SK-N-SH (cell line): ENCODE measurements around the gene CR1. TPM values are rescaled to one million over a fixed set of nuclear protein-coding genes. Genes with fewer than 3 reads are reported as not detected.

Experiments used
- CTCF ChIA-PET: fragments of 300-600, 350-600 bp; formaldehyde crosslinking; extraction: SDS; loops from one replicate; lab custom pipeline; 2021; lab: Yijun Ruan, JAX
- POLR2A ChIA-PET: fragments of 350-600 bp; sonication (Branson Sonifier 250); formaldehyde crosslinking; extraction: SDS; loops from one replicate; lab custom pipeline; 2020; ENCODE audit warnings: antibody characterized with exemption, inconsistent platforms; lab: Yijun Ruan, JAX
- DNase-seq: peaks from one replicate; pipeline ENCODE4 v3.0.0; 2012
- H2AFZ ChIP-seq: fragments of 200-600 bp; sonication (generic); 2 replicates; pipeline ENCODE4 v1.8.1; 2016; ENCODE audit warnings: antibody characterized with exemption, mild to moderate bottlenecking, low read depth
- H3F3A ChIP-seq: fragments of 200-600 bp; sonication (generic); replicated peaks from 2 replicates; pipeline ENCODE3; 2016; ENCODE audit warnings: antibody characterized with exemption, mild to moderate bottlenecking; ENCODE audit not compliant: insufficient read depth
- H3K27ac ChIP-seq, 2 experiments: fragments of 200-500 bp in 1 of 2; fragments of 200-600 bp in 1 of 2; sonication (Bioruptor generic) in 1 of 2; sonication (generic), shearing (Covaris generic) in 1 of 2; 2 replicates each; pipeline versions ENCODE4 v1.5.1 to v1.6.1; 2014 to 2016; ENCODE audit warnings: low read depth in 2 of 2, inconsistent platforms in 1 of 2, low read length in 1 of 2, mild to moderate bottlenecking in 1 of 2, mixed read lengths in 1 of 2
- H3K27me3 ChIP-seq: fragments of 200-600 bp; sonication (generic), shearing (Covaris generic); 2 replicates; pipeline ENCODE4 v1.6.1; 2016; ENCODE audit warnings: mixed run types; ENCODE audit not compliant: insufficient read depth
- H3K36me3 ChIP-seq, 2 experiments: fragments of 200-500 bp in 1 of 2; fragments of 200-600 bp in 1 of 2; sonication (Bioruptor generic) in 1 of 2; sonication (generic) in 1 of 2; replicated peaks in 1 of 2; 2 replicates each; pipeline versions ENCODE3 to v1.5.1; 2014 to 2016; ENCODE audit warnings: low read length in 1 of 2, mild to moderate bottlenecking in 1 of 2; ENCODE audit not compliant: insufficient read depth in 2 of 2, control insufficient read depth in 1 of 2
- H3K4me1 ChIP-seq, 2 experiments: fragments of 200-500 bp in 1 of 2; fragments of 200-600 bp in 1 of 2; sonication (Bioruptor generic) in 1 of 2; sonication (generic), shearing (Covaris generic) in 1 of 2; 2 replicates each; pipeline versions ENCODE4 v1.5.1 to v1.6.1; 2014 to 2016; ENCODE audit warnings: low read depth in 1 of 2, low read length in 1 of 2, mixed run types in 1 of 2; ENCODE audit not compliant: insufficient read depth in 2 of 2, control insufficient read depth in 1 of 2
- H3K4me2 ChIP-seq: fragments of 200-600 bp; sonication (generic), shearing (Covaris generic); 2 replicates; pipeline ENCODE4 v1.6.1; 2017; ENCODE audit warnings: mixed run types
- H3K4me3 ChIP-seq, 2 experiments: fragments of 200-500 bp in 1 of 2; fragments of 200-600 bp in 1 of 2; sonication (Bioruptor generic) in 1 of 2; sonication (generic), shearing (Covaris generic) in 1 of 2; 2 replicates each; pipeline versions ENCODE4 v1.5.1 to v1.8.1; 2014 to 2016; ENCODE audit warnings: low read depth in 2 of 2, inconsistent platforms in 1 of 2, low read length in 1 of 2, mild to moderate bottlenecking in 1 of 2, mixed read lengths in 1 of 2, moderate library complexity in 1 of 2
- H3K79me2 ChIP-seq: fragments of 200-600 bp; sonication (generic); 2 replicates; pipeline ENCODE4 v1.8.1; 2017; ENCODE audit warnings: mild to moderate bottlenecking; ENCODE audit not compliant: insufficient read depth
- H3K9ac ChIP-seq: fragments of 200-600 bp; sonication (generic); 2 replicates; pipeline ENCODE4 v1.6.1; 2017; ENCODE audit warnings: mixed run types
- H3K9me2 ChIP-seq: fragments of 200-600 bp; sonication (generic); 2 replicates; pipeline ENCODE4 v1.6.1; 2017; ENCODE audit warnings: mixed run types
- H3K9me3 ChIP-seq: fragments of 200-600 bp; sonication (generic); 2 replicates; pipeline ENCODE4 v1.6.1; 2017; ENCODE audit warnings: mixed run types, mild to moderate bottlenecking, moderate library complexity
- H4K20me1 ChIP-seq: fragments of 200-600 bp; sonication (generic); 2 replicates; pipeline ENCODE4 v1.6.1; 2017; ENCODE audit warnings: mild to moderate bottlenecking, mixed run types; ENCODE audit not compliant: insufficient read depth
- CHD2 ChIP-seq: fragments of 150-350 bp; IDR thresholded peaks from 2 replicates; pipeline ENCODE4 v1.6.1; 2018; ENCODE audit warnings: low read length; ENCODE audit not compliant: partially characterized antibody
- EP300 ChIP-seq, 2 experiments: IDR thresholded peaks; 2 replicates each; pipeline versions ENCODE4 v1.4.0 to v1.6.1; 2012; ENCODE audit warnings: borderline replicate concordance in 1 of 2, low read depth in 1 of 2, low read length in 1 of 2
- FOSL2 ChIP-seq: IDR thresholded peaks from 2 replicates; pipeline ENCODE4 v1.4.0; 2012; ENCODE audit warnings: low read depth, mild to moderate bottlenecking, moderate library complexity, borderline replicate concordance
- RCOR1 ChIP-seq: fragments of 150-350 bp; IDR thresholded peaks from 2 replicates; pipeline ENCODE4 v1.6.1; 2017; ENCODE audit warnings: antibody characterized with exemption, low read length
- RFX5 ChIP-seq: IDR thresholded peaks from 2 replicates; pipeline ENCODE4 v1.6.1; 2012; ENCODE audit warnings: mild to moderate bottlenecking, improper control_type of control experiment, low read length
- SIN3A ChIP-seq: IDR thresholded peaks from 2 replicates; pipeline ENCODE4 v1.6.1; 2012; ENCODE audit warnings: low read depth, mild to moderate bottlenecking, low read length, moderate library complexity, borderline replicate concordance
- TAF1 ChIP-seq: IDR thresholded peaks from 2 replicates; pipeline ENCODE4 v1.6.1; 2012; ENCODE audit warnings: low read depth, mild to moderate bottlenecking, low read length, moderate library complexity, borderline replicate concordance
- TCF12 ChIP-seq: IDR thresholded peaks from 2 replicates; pipeline ENCODE4 v1.4.0; 2012
- YY1 ChIP-seq: IDR thresholded peaks from 2 replicates; pipeline ENCODE4 v1.4.0; 2012; ENCODE audit warnings: low read depth, mild to moderate bottlenecking
- ZBTB33 ChIP-seq: IDR thresholded peaks from 2 replicates; pipeline ENCODE4 v1.4.0; 2012; ENCODE audit warnings: low read depth, borderline replicate concordance
- WGBS: methylation state at CpG from one replicate; pipeline ENCODE4 v1.1.6; 2017; ENCODE audit warnings: low lambda C conversion rate; 5-methylcytosine and 5-hydroxymethylcytosine counted together
- polyA plus RNA-seq, 3 experiments: library from polyadenylated mRNA; depleted of rRNA; stranded (reverse); fragments of >200 nt; gene quantifications; 2 replicates each; pipeline ENCODE4 v1.2.3, GENCODE V29; 2012
- TF ChIP-seq, protein P1 (sequence below): IDR thresholded peaks from 2 replicates; pipeline ENCODE4 v1.4.0; 2012; ENCODE audit warnings: low read depth, borderline replicate concordance

The CR1 gene
- polyA plus RNA-seq, 1 of the 3 experiments (the other 2 are of a cell fraction): not detected

DNA sequence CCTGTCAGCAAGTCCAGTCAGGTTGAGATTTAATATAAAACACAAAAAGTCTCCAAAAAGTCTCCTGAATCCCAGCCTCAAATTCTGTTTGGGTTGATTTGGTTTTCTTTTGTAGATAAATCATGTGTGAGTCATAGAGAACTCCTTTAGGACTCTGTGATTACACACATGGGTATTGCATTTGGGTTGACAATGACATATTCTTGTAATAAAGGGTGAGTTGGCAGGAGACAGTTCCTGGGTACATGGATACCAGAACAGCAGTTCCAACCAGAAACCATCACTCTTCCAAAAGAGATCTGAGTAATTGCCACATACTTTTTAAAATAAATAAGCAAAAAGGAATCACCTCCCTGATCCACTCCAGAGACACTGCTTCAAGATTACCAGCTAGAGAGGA is 32.9 kb upstream of the CR1 start:
- no peaks in the 10 kb centered on the region; the same call in 1 of the 2 replicates for H3K27me3 ChIP-seq
- H3K4me1 ChIP-seq: no peaks in the 10 kb centered on the region
- CTCF ChIA-PET: no interaction called here
- no peak for TF ChIP-seq ZBTB33
- no peak for TF ChIP-seq EP300 (IDR thresholded peaks at IDR 0.05; ENCODE audit: borderline replicate concordance in 1 of 2, low read depth in 1 of 2, low read length in 1 of 2)
- no peak for TF ChIP-seq CHD2
- no peak for TF ChIP-seq TCF12
- TF ChIP-seq, protein P1, sequence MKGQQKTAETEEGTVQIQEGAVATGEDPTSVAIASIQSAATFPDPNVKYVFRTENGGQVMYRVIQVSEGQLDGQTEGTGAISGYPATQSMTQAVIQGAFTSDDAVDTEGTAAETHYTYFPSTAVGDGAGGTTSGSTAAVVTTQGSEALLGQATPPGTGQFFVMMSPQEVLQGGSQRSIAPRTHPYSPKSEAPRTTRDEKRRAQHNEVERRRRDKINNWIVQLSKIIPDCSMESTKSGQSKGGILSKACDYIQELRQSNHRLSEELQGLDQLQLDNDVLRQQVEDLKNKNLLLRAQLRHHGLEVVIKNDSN: no peak
- no peak overlapping the region for H3K4me2 ChIP-seq
- no peaks in the 10 kb centered on the region for H3K36me3 ChIP-seq
- POLR2A ChIA-PET: no interaction called here
- no peak for DNase-seq
- no peaks in the 10 kb centered on the region for H3K9me2 ChIP-seq
- no peak overlapping the region for H3K27ac ChIP-seq
- no peak overlapping the region for H3K9ac ChIP-seq
- H3K4me3 ChIP-seq: no peak overlapping the region
- no peaks in the 10 kb centered on the region for H3K79me2 ChIP-seq
- H3K9me3 ChIP-seq: no peaks in the 10 kb centered on the region
- H3F3A ChIP-seq: no peaks in the 10 kb centered on the region
- H4K20me1 ChIP-seq: no peaks in the 10 kb centered on the region
- H2AFZ ChIP-seq: no peak overlapping the region

GRCh38 chr1:207463571-207463970 is 32.4 kb upstream of the CR1 start:
- Histone ChIP-seq H2AFZ (no peak overlapping the region), H3K27me3 (peaks cover 5% of the 10 kb centered on the region; the same call in 1 of the 2 replicates), H3K4me2 (no peak overlapping the region), H3K4me1 (no peaks in the 10 kb centered on the region), H3K9ac (no peak overlapping the region), H3K4me3 (no peak overlapping the region), H3K27ac (no peak overlapping the region), H3K36me3 (no peaks in the 10 kb centered on the region), H3K79me2 (no peaks in the 10 kb centered on the region), H3K9me2 (no peaks in the 10 kb centered on the region), H4K20me1 (no peaks in the 10 kb centered on the region), H3K9me3 (no peaks in the 10 kb centered on the region), H3F3A (no peaks in the 10 kb centered on the region)
- POLR2A ChIA-PET: no interaction called here
- TF ChIP-seq TAF1 (no peak), SIN3A (no peak), YY1 (no peak), FOSL2 (no peak), RCOR1 (no peak), RFX5 (no peak), TCF12 (no peak)
- WGBS: 3% methylated on average over 3 of the region's 3 CpGs
- CTCF ChIA-PET: interaction anchor here (1.5 kb wide), 1 partner anchor 157 kb away, joined by 3 read pairs; no protein-coding TSS in a partner anchor
- no peak for DNase-seq
